GM12892 (cell line): ENCODE measurements around the gene TMEM203.

ENCODE experiments used
- POLR2A ChIP-seq: IDR thresholded peaks from 2 replicates; pipeline ENCODE4 v1.6.1; 2011; ENCODE audit warnings: low read depth, low read length, control low read depth
- POLR2AphosphoS5 ChIP-seq: IDR thresholded peaks from 2 replicates; pipeline ENCODE4 v1.6.1; 2011; ENCODE audit warnings: low read depth, low read length, control low read depth
- TAF1 ChIP-seq: IDR thresholded peaks from 2 replicates; pipeline ENCODE4 v1.6.1; 2011; ENCODE audit warnings: low read depth, mild to moderate bottlenecking, control low read depth, low read length, borderline replicate concordance

DNA sequence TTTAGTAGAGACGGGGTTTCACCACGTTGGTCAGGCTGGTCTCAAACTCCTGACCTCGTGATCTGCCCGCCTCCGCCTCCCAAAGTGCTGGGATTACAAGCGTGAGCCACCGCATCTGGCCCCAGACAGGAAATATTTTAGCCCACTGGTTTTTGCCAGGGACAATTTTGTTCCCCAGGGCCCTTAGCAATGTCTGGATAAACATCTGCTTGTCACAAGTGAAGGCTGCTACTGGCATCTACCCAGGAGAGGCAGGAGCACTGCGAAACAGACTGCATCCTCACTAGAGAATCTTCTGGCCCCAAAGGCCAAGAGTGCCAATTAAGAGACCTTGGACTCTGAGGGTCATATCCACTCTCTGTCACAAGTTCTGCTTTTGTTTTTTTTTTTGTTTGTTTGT, 2.5 kb downstream of the TMEM203 start:
- no peak for TF ChIP-seq POLR2A
- TF ChIP-seq TAF1, result no peak
- TF ChIP-seq POLR2AphosphoS5, result no peak
